Measurements from ENCODE around the gene STRIP2.
"Not testable (repeated sequence)": the region's sequence is repeated elsewhere in the genome, so short reads cannot be mapped to it uniquely, and the experiment has no call there.

Gene STRIP2

DNA sequence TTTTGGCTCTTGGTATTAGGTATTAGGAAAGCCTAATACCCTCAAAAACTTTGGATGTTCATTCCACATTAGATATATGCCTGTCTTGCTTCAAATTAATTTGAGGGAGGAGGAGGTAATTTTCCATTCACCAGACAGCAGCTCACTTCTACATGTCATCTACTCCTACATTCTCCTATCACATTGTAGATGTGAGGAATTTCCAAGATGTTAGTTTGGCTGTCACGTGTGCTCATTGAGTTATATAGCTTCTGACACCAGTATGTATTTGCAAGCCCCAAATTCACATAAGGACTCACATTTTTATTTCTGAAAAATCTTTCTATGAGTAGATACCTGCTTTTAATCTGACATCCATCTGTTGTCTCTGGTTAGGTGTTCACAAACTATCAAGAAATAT, 45.6 kb downstream of the STRIP2 start:
- DNase-seq = no peak
- Mint-ChIP-seq H3K4me1 (no peaks in the 10 kb centered on the region), H3K36me3 (ENCODE audit: low read depth) (peaks cover 51% of the 10 kb centered on the region), H3K27ac (no peak overlapping the region), H3K27me3 (ENCODE audit: low read depth, poor library complexity) (peaks cover 7% of the 10 kb centered on the region), H3K4me3 (no peak overlapping the region), H3K9me3 (peaks cover 22% of the 10 kb centered on the region)
- TF ChIP-seq CTCF (IDR thresholded peaks at IDR 0.05) = no peak

DNA sequence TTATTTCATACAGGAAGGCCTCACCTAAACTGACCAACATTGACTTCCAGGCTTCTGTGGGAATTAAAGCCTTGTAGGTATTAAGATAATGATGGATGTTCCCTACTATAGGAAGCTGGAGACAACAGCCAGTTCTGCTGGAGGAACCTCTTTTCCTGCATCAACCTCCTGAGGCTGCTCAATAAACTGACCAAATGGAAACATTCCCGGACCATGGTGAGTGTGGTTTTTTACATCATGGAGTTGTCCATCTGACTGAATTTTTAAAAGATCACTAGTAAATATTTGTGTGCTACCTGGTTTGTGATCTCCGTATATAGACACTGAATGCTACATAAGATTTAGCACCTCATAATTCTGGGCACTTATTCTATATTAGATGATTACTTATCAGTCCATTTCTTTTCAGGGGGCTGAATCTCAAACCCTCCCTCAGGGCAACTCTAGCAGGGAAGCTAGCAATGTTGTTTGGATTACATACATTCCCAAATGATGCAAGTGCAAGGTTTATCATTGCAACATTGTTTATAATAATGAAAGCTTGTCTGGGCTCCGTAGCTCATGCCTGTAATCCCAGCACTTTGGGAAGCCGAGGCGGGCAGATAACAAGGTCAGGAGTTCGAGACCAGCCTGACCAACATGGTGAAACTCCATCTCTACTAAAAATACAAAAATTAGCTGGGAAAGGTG, 46.6 kb downstream of the STRIP2 start:
- peaks cover 15% of the 10 kb centered on the region for H3K9me3 Mint-ChIP-seq
- no peaks in the 10 kb centered on the region for H3K4me1 Mint-ChIP-seq
- H3K36me3 Mint-ChIP-seq (ENCODE audit: low read depth) = peaks cover 41% of the 10 kb centered on the region
- peaks cover 3% of the 10 kb centered on the region for H3K27me3 Mint-ChIP-seq (ENCODE audit: low read depth, poor library complexity)
- H3K4me3 Mint-ChIP-seq = no peak overlapping the region
- no peak for TF ChIP-seq CTCF (IDR thresholded peaks at IDR 0.05)
- DNase-seq = no peak
- no peak overlapping the region for H3K27ac Mint-ChIP-seq

- not testable (repeated sequence) for H3K4me3 Mint-ChIP-seq; H3K27ac Mint-ChIP-seq; DNase-seq; H3K4me1 Mint-ChIP-seq; H3K27me3 Mint-ChIP-seq (ENCODE audit: low read depth, poor library complexity)
- Mint-ChIP-seq H3K36me3 (ENCODE audit: low read depth) (peaks cover 41% of the 10 kb centered on the region), H3K9me3 (peaks cover 14% of the 10 kb centered on the region)
Observed at GRCh38 chr7:129481376-129481775, 47.1 kb downstream of the STRIP2 start.

DNA sequence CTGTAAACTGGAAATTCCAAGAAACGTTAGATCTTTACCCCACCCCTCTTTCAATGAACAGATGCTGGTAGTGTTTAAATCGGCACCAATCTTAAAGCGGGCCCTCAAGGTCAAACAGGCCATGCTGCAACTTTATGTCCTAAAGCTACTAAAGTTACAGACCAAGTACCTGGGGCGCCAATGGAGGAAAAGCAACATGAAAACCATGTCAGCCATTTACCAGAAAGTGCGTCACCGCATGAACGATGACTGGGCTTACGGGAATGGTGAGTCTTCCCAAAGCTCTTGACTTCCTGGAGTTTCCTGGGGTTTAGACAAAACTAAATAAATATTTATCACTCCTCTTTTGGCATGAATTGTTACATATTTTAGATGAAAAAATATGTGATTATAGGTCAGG, 48.5 kb downstream of the STRIP2 start:
- peaks cover 36% of the 10 kb centered on the region for H3K36me3 Mint-ChIP-seq (ENCODE audit: low read depth)
- H3K27ac Mint-ChIP-seq = no peak overlapping the region
- no peaks in the 10 kb centered on the region for H3K27me3 Mint-ChIP-seq (ENCODE audit: low read depth, poor library complexity)
- H3K9me3 Mint-ChIP-seq = peaks cover 2% of the 10 kb centered on the region
- no peak overlapping the region for H3K4me3 Mint-ChIP-seq
- no peaks in the 10 kb centered on the region for H3K4me1 Mint-ChIP-seq
- DNase-seq = no peak
- TF ChIP-seq CTCF (IDR thresholded peaks at IDR 0.05) = no peak

GRCh38 chr7:129489491-129489890, 55.3 kb downstream of the STRIP2 start:
- H3K4me3 Mint-ChIP-seq = no peak overlapping the region
- no peaks in the 10 kb centered on the region for H3K4me1 Mint-ChIP-seq
- peaks cover 3% of the 10 kb centered on the region for H3K27me3 Mint-ChIP-seq (ENCODE audit: low read depth, poor library complexity)
- H3K27ac Mint-ChIP-seq = no peak overlapping the region
- TF ChIP-seq CTCF (IDR thresholded peaks at IDR 0.05) = no peak
- DNase-seq = no peak
- no peaks in the 10 kb centered on the region for H3K9me3 Mint-ChIP-seq
- peaks cover 5% of the 10 kb centered on the region for H3K36me3 Mint-ChIP-seq (ENCODE audit: low read depth)

GRCh38 chr7:129492391-129492790, 58.2 kb downstream of the STRIP2 start:
- H3K27ac Mint-ChIP-seq = no peak overlapping the region
- H3K27me3 Mint-ChIP-seq (ENCODE audit: low read depth, poor library complexity) = peaks cover 3% of the 10 kb centered on the region
- no peak for TF ChIP-seq CTCF (IDR thresholded peaks at IDR 0.05)
- peaks cover 6% of the 10 kb centered on the region for H3K4me1 Mint-ChIP-seq
- H3K36me3 Mint-ChIP-seq (ENCODE audit: low read depth) = peaks cover under 1% of the 10 kb centered on the region
- no peak overlapping the region for H3K4me3 Mint-ChIP-seq
- no peak for DNase-seq
- no peaks in the 10 kb centered on the region for H3K9me3 Mint-ChIP-seq

Measured in nephron progenitor cell (in vitro differentiated cells).